Ramos (cell line): Measurements from ENCODE around the gene ABCF1.

ENCODE experiments used
- in situ Hi-C: fragments of 300-500 bp; cut with MboI; formaldehyde crosslinking; loops from one replicate; pipeline ENCODE4 v1.14.3; 2022; ENCODE audit warnings: low sequenced_read_pairs; ENCODE audit not compliant: unreplicated experiment

The ABCF1 gene

GRCh38 chr6:30599625-30600324, 28.5 kb downstream of the ABCF1 start:
- in situ Hi-C loops: loop anchor here (5.0 kb wide), 1 partner anchor 117 kb away; no protein-coding TSS in a partner anchor

GRCh38 chr6:30600451-30600961, 29.3 kb downstream of the ABCF1 start:
- in situ Hi-C loops: no loop called here

- in situ Hi-C loops: no loop called here
These were observed 30.2 kb downstream of the ABCF1 start for GRCh38 chr6:30601436-30601814.

- in situ Hi-C loops: no loop called here
These were observed 30.8 kb downstream of the ABCF1 start for GRCh38 chr6:30601815-30602641.

- in situ Hi-C loops: no loop called here
These were observed 32.7 kb downstream of the ABCF1 start for GRCh38 chr6:30603961-30604360.

GRCh38 chr6:30610065-30610464, 38.8 kb downstream of the ABCF1 start:
- in situ Hi-C loops: no loop called here

- in situ Hi-C loops: no loop called here
These were observed 40.1 kb downstream of the ABCF1 start for GRCh38 chr6:30611150-30611855.

GRCh38 chr6:30611856-30612194, 40.6 kb downstream of the ABCF1 start:
- in situ Hi-C loops: no loop called here

- in situ Hi-C loops: no loop called here
These were observed 41.0 kb downstream of the ABCF1 start for GRCh38 chr6:30612213-30612612.

- in situ Hi-C loops: no loop called here
These were observed 41.5 kb downstream of the ABCF1 start for GRCh38 chr6:30612687-30613248.

- in situ Hi-C loops: no loop called here
These were observed 42.2 kb downstream of the ABCF1 start for GRCh38 chr6:30613251-30614043.

- in situ Hi-C loops: no loop called here
These were observed 43.0 kb downstream of the ABCF1 start for GRCh38 chr6:30614044-30614842.

- in situ Hi-C loops: no loop called here
These were observed 43.6 kb downstream of the ABCF1 start for GRCh38 chr6:30614843-30615218.

GRCh38 chr6:30615219-30615957, 44.1 kb downstream of the ABCF1 start:
- in situ Hi-C loops: no loop called here

- in situ Hi-C loops: no loop called here
These were observed 44.9 kb downstream of the ABCF1 start for GRCh38 chr6:30615958-30616810.

GRCh38 chr6:30616811-30617564, 45.7 kb downstream of the ABCF1 start, which contains the start of gene PPP1R10:
Gene PPP1R10 (minus strand): TSS chr6:30617243. CDS start chr6:30609944, 7,299 bp downstream.
- in situ Hi-C loops: no loop called here
